ENCODE results near the gene TOGARAM2.
"Not testable (repeated sequence)": the region's sequence is repeated elsewhere in the genome, so short reads cannot be mapped to it uniquely, and the experiment has no call there.

Gene TOGARAM2

DNA sequence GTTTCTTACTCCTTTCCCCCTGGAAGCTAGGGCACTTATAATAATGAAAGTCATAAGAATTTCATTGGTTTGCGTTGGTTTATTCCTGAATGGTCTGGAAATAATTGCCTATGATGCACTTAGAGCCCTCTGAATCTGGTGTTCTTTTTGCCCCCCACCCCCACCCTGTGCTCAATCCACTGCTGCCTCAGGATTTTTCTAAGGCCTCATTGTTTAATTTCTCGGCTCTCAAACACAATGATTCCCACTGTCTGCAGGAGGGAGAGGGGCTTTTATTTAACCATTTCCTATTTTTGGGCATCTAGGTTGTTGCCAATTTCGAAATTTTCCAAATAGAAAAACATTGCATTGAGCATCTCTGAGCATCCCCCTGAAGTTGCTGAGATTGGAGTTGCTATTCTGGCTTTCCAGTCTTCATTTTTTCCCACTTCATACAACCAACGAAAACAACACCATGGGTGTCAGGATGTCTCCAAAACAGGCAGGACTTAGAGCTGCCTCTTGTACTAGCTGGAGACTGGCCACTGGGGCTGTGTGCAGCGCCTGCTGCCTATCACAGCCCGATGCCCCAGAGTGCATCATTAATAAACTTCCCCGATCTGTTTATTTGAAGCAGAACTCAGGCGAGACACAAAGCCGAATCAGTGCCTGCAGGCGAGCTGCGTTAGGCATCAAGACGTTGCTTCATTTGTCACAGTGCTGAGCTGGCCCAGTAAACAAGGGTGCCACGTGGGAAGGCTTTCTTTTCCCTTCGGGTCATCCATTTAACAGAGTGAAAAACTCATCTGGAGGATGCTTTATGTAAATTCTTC, 95.0 kb downstream of the TOGARAM2 start:
- no peak overlapping the region for H3K27ac ChIP-seq
- TF ChIP-seq POLR2AphosphoS5 (IDR thresholded peaks at IDR 0.05; ENCODE audit: borderline replicate concordance, low read depth, low read length) (no peak), EZH2 (IDR thresholded peaks at IDR 0.05) (no peak), FOXP2 (optimal IDR thresholded peaks at IDR 0.05; ENCODE audit: control extremely low read depth, extremely low read length, insufficient read depth) (no peak)
- H3K4me3 ChIP-seq, result no peak overlapping the region
- DNase-seq (ENCODE audit: low read depth, low spot score), result no peak
- no peak overlapping the region for H3K9ac ChIP-seq (ENCODE audit: insufficient read length)
- no peaks in the 10 kb centered on the region for H3K9me3 ChIP-seq (ENCODE audit: low read depth, low read length)
- no peaks in the 10 kb centered on the region for H3K36me3 ChIP-seq (ENCODE audit: insufficient read depth, low read length)

DNA sequence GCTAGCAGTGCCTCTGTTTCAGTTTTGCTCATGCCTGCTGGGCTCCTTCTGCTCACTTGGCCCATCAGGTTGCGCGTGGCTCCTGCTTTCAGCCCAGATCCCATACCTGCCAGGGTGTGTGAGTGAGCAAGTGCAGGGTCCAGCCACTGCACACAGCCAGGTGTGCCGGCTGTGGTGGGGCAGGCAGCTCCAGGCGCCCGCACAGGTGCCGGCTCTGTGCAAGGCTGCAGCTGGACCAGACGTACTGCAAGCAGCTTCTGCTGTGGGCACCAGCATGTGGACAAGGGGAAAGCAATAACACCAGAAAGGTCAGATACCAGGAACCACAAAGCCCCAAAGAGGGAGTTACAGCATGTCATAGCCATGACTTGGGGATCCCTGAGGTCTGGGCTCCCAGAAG, 98.8 kb downstream of the TOGARAM2 start:
- Histone ChIP-seq H3K27ac (no peak overlapping the region), H3K9ac (ENCODE audit: insufficient read length) (no peak overlapping the region), H3K9me3 (ENCODE audit: low read depth, low read length) (no peaks in the 10 kb centered on the region), H3K4me3 (no peak overlapping the region), H3K36me3 (ENCODE audit: insufficient read depth, low read length) (no peaks in the 10 kb centered on the region)
- TF ChIP-seq POLR2AphosphoS5 (IDR thresholded peaks at IDR 0.05; ENCODE audit: borderline replicate concordance, low read depth, low read length) (no peak), EZH2 (IDR thresholded peaks at IDR 0.05) (no peak), FOXP2 (optimal IDR thresholded peaks at IDR 0.05; ENCODE audit: control extremely low read depth, extremely low read length, insufficient read depth) (no peak)
- DNase-seq (ENCODE audit: low read depth, low spot score), result no peak

DNA sequence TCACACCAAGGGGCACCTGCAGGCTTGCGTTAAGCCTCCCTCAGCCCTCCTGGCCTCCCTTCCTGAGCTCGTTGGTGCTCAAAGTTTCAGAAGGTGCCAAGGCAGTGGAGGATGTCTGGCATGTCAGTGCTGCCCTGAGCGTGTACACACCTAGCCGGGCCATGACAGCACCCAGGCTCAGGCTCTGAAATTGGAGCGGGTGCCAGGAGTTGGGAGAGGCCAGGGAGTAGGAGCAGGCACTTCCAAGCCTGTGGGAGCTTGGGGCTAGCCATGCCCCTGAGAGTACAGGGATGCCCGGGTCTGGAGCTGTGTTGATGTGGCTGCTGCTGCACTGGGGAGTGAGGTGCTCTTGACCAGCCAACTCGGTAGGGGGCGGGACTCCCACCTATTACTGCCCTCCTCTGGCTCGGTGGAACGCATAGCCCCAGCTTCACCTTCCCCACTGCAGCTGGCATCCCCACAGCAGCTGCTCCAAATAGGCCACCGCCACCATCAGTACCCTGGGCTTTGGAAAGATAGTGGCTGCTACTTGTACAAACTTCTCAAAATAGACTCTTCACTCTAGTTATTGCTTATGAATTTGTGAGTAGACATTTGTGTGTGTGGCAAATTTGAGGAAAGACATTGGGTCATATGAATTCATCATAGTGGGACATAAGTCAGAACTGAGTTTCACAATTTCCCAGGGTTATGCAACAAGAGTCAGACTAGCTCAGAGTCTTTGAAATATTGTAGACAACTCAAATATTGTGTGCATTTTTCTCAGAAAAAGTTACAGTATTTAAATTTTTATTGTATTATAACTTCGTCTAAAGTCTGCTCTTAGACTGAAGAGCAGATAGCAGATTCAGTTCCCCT, 100.0 kb downstream of the TOGARAM2 start:
- Histone ChIP-seq H3K9ac (ENCODE audit: insufficient read length) (no peak overlapping the region), H3K4me3 (no peak overlapping the region), H3K9me3 (ENCODE audit: low read depth, low read length) (no peaks in the 10 kb centered on the region), H3K36me3 (ENCODE audit: insufficient read depth, low read length) (no peaks in the 10 kb centered on the region), H3K27ac (no peak overlapping the region)
- no peak for DNase-seq (ENCODE audit: low read depth, low spot score)
- TF ChIP-seq EZH2 (IDR thresholded peaks at IDR 0.05) (no peak), FOXP2 (optimal IDR thresholded peaks at IDR 0.05; ENCODE audit: control extremely low read depth, extremely low read length, insufficient read depth) (no peak), POLR2AphosphoS5 (IDR thresholded peaks at IDR 0.05; ENCODE audit: borderline replicate concordance, low read depth, low read length) (no peak)

DNA sequence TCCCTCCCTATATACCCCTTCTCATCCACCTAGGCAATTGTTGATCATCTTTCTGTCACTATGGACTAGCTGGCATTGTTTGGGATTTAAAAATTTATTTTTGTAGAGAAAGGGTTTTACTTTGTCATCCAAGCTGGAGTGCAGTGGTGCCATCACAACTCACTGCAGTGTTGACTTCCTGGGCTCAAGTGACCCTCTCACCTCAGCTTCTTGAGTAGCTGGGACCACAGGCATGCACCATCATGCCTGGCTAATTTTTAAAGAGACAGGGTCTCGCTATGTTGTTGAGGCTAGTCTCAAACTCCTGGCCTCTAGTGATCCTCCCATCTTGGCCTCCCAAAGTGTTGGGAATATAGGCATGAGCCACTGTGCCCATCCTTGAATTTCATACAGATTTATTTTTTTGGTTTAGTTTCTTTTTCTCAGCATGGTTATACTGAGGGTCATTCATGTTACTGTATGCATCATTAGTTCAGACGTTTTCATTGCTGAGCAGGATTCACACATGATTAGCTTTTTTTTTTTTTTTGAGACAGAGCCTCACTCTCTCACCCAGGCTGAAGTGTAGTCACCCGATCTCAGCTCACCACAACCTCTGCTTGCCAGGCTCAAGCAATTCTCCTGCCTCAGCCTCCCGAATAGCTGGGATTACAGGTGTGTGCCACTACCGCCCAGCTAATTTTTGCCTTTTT, 101.9 kb downstream of the TOGARAM2 start:
- TF ChIP-seq POLR2AphosphoS5 (IDR thresholded peaks at IDR 0.05; ENCODE audit: borderline replicate concordance, low read depth, low read length) (no peak), EZH2 (IDR thresholded peaks at IDR 0.05) (no peak), FOXP2 (optimal IDR thresholded peaks at IDR 0.05; ENCODE audit: control extremely low read depth, extremely low read length, insufficient read depth) (no peak)
- DNase-seq (ENCODE audit: low read depth, low spot score), result no peak
- H3K9ac ChIP-seq (ENCODE audit: insufficient read length), result no peak overlapping the region
- no peaks in the 10 kb centered on the region for H3K36me3 ChIP-seq (ENCODE audit: insufficient read depth, low read length)
- H3K9me3 ChIP-seq (ENCODE audit: low read depth, low read length), result no peaks in the 10 kb centered on the region
- H3K27ac ChIP-seq, result no peak overlapping the region
- H3K4me3 ChIP-seq, result no peak overlapping the region

DNA sequence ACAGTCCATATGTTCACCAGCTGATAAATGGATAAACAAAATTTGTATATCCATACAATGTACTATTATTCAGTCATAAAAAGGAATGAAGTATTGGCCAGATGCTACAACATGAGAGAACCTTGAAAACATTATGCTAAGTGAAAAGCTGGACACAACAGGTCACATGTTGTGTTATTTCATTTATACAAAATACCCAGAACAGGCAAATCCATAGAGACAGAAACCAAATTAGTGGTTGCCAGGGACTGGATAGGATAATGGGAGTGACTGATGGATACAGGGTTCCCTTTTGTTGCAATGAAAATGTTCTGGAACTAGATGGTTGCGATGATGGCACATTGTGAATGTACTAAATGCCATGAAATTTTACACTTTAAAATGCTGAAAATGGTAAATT, 103.5 kb downstream of the TOGARAM2 start:
- DNase-seq (ENCODE audit: low read depth, low spot score), result no peak
- H3K27ac ChIP-seq, result no peak overlapping the region
- no peak overlapping the region for H3K9ac ChIP-seq (ENCODE audit: insufficient read length)
- TF ChIP-seq FOXP2 (optimal IDR thresholded peaks at IDR 0.05; ENCODE audit: control extremely low read depth, extremely low read length, insufficient read depth) (no peak), EZH2 (IDR thresholded peaks at IDR 0.05) (no peak), POLR2AphosphoS5 (IDR thresholded peaks at IDR 0.05; ENCODE audit: borderline replicate concordance, low read depth, low read length) (no peak)
- H3K36me3 ChIP-seq (ENCODE audit: insufficient read depth, low read length), result no peaks in the 10 kb centered on the region
- no peaks in the 10 kb centered on the region for H3K9me3 ChIP-seq (ENCODE audit: low read depth, low read length)
- H3K4me3 ChIP-seq, result no peak overlapping the region

DNA sequence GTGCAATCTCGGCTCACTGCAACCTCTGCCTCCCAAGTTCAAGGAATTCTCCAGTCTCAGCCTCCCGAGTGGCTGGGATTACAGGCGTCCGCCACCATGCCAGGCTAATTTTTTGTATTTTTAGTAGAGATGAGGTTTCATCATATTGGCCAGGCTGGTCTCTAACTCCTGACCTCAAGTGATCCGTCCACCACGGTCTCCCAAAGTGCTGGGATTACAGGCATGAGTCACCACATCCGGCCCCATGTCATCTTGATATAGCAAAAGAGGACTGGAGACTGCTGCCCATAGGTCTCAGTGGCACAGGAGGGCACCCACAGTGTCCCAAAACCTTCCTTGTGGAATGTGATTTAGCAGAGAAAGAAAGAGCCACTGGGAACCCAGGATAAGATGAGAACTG, 109.2 kb downstream of the TOGARAM2 start:
- not testable (repeated sequence) for H3K9me3 ChIP-seq (ENCODE audit: low read depth, low read length); H3K36me3 ChIP-seq (ENCODE audit: insufficient read depth, low read length); H3K4me3 ChIP-seq; H3K9ac ChIP-seq (ENCODE audit: insufficient read length); DNase-seq (ENCODE audit: low read depth, low spot score); H3K27ac ChIP-seq

DNA sequence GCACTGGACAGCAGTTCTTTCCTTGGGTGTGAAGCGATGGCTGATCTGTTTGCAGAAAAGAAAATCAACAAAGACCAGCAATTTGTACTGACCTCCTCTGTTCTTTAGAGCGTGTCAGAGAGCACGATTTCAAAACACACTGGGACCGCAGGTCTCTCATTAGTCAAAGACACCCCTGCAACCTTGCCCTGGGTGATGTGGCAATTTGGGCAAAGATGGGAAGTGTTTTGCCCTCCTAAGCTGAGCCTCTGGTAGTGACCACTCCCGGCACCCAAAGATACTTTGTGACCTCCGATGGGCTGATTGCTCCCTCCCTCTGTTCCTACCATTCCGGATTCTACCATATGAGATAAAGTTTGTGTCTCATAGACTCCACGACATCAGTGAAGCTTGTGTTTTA, 115.9 kb downstream of the TOGARAM2 start:
- no peak for DNase-seq (ENCODE audit: low read depth, low spot score)
- TF ChIP-seq FOXP2 (optimal IDR thresholded peaks at IDR 0.05; ENCODE audit: control extremely low read depth, extremely low read length, insufficient read depth) (no peak), POLR2AphosphoS5 (IDR thresholded peaks at IDR 0.05; ENCODE audit: borderline replicate concordance, low read depth, low read length) (no peak)
- Histone ChIP-seq H3K27ac (no peak overlapping the region), H3K9ac (ENCODE audit: insufficient read length) (no peak overlapping the region), H3K4me3 (no peak overlapping the region), H3K9me3 (ENCODE audit: low read depth, low read length) (no peaks in the 10 kb centered on the region), H3K36me3 (ENCODE audit: insufficient read depth, low read length) (no peaks in the 10 kb centered on the region)

DNA sequence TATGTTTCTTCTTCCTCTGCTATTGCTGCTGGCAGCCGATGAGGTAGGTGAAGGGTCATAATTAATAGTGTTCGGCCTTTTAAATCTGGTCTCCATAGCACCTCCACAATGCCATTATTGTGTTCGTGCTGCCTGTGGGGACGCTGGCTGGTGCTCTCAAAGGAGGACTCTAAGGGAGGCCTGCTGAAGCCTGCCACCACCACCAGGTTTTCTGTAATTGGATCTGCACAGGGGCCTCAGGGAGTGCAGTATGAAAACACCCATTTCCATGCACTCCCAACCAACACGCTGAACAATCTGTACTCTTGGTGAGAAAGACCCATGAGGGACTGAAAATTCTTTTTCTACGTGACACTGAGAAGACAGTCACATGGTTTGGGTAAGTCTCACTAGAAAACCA, 116.5 kb downstream of the TOGARAM2 start:
- no peaks in the 10 kb centered on the region for H3K36me3 ChIP-seq (ENCODE audit: insufficient read depth, low read length)
- H3K4me3 ChIP-seq, result no peak overlapping the region
- no peak overlapping the region for H3K27ac ChIP-seq
- H3K9me3 ChIP-seq (ENCODE audit: low read depth, low read length), result no peaks in the 10 kb centered on the region
- no peak for DNase-seq (ENCODE audit: low read depth, low spot score)
- H3K9ac ChIP-seq (ENCODE audit: insufficient read length), result no peak overlapping the region
- TF ChIP-seq FOXP2 (optimal IDR thresholded peaks at IDR 0.05; ENCODE audit: control extremely low read depth, extremely low read length, insufficient read depth), result no peak
- TF ChIP-seq POLR2AphosphoS5 (IDR thresholded peaks at IDR 0.05; ENCODE audit: borderline replicate concordance, low read depth, low read length), result no peak

Measured in SK-N-MC (cell line).